Nephron (organoid): ENCODE results near the gene RAD18.

ENCODE experiments used
- H3K27ac Mint-ChIP-seq, 3 experiments: 2 replicates each; pipeline ENCODE4 v1.8.0; 2020; ENCODE audit warnings: mixed read lengths in 3 of 3, mild to moderate bottlenecking in 2 of 3, moderate library complexity in 1 of 3
- H3K27me3 Mint-ChIP-seq: 2 replicates; pipeline ENCODE4 v1.8.0; 2021; ENCODE audit warnings: low read depth, mild to moderate bottlenecking, moderate library complexity, mixed read lengths
- H3K36me3 Mint-ChIP-seq: 2 replicates; pipeline ENCODE4 v1.8.0; 2020; ENCODE audit warnings: low read depth, mixed read lengths
- H3K4me1 Mint-ChIP-seq: 2 replicates; pipeline ENCODE4 v1.8.0; 2020; ENCODE audit warnings: mixed read lengths
- H3K4me3 Mint-ChIP-seq, 3 experiments: 2 replicates each; pipeline ENCODE4 v1.8.0; 2020; ENCODE audit warnings: mild to moderate bottlenecking in 3 of 3, mixed read lengths in 3 of 3, moderate library complexity in 2 of 3
- H3K9me3 Mint-ChIP-seq: 2 replicates; pipeline ENCODE4 v1.8.0; 2020; ENCODE audit warnings: mixed read lengths
- TF ChIP-seq, protein P1 (sequence below), 3 experiments: fragments of 200-600 bp; sonication (generic); IDR thresholded peaks; one replicate each; pipeline ENCODE4 v1.5.0; 2021; ENCODE audit warnings: antibody characterized with exemption in 3 of 3; ENCODE audit not compliant: unreplicated experiment in 3 of 3

The RAD18 gene

DNA sequence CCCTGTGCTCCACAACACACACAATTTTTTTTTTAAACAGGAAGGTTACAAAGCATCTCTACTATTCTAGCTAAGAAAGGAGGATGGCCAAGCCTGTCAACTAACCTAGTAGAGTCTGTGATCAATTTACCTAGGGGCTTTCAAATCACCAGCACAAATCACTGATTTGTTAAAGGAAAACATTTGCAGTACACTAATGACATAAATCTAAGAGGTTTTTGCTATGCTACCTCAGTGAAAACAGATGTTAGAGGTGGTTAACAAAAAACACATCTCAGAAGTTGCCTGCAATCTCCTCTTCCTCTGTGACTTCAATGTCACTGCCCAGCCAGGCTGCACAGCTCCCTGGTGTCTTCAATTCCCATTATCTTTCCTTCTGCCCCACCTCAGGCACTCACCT is 72.0 kb downstream of the RAD18 start:
- Mint-ChIP-seq H3K4me3 (no peak overlapping the region), H3K27ac (no peak overlapping the region), H3K9me3 (no peaks in the 10 kb centered on the region), H3K4me1 (peaks cover 29% of the 10 kb centered on the region), H3K36me3 (peaks cover 10% of the 10 kb centered on the region), H3K27me3 (no peaks in the 10 kb centered on the region)
- TF ChIP-seq, protein P1, sequence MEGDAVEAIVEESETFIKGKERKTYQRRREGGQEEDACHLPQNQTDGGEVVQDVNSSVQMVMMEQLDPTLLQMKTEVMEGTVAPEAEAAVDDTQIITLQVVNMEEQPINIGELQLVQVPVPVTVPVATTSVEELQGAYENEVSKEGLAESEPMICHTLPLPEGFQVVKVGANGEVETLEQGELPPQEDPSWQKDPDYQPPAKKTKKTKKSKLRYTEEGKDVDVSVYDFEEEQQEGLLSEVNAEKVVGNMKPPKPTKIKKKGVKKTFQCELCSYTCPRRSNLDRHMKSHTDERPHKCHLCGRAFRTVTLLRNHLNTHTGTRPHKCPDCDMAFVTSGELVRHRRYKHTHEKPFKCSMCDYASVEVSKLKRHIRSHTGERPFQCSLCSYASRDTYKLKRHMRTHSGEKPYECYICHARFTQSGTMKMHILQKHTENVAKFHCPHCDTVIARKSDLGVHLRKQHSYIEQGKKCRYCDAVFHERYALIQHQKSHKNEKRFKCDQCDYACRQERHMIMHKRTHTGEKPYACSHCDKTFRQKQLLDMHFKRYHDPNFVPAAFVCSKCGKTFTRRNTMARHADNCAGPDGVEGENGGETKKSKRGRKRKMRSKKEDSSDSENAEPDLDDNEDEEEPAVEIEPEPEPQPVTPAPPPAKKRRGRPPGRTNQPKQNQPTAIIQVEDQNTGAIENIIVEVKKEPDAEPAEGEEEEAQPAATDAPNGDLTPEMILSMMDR (IDR thresholded peaks at IDR 0.05; ENCODE audit: unreplicated experiment in 3 of 3) = no peak

DNA sequence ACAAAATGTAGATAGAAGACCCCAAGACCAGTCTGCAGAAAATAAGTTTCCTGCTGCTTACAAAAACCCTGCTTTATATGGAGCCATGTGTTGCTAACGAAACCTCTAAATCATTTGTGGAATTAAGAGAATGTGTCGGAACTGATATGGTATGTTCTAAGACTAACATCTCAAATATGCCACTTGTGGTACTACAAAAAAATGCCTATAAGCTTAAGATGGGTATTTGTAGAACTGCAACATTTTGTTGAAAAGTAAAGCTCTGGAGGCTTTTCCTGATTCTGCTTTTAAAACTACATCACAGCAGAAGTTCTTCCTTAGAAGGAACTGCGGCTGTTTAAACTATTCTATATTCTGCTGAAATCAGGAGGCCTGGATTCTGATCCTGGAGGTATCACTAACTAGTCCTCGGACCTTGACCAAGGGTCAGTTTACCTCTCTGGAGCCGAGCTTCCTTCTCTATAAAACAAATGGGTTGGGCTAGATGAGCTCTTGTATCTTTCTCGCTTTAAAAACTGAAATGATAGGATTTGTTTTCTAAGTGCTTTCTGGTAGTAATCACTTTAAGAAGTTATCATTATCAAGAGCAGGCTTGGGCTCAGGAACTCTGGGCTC is 74.9 kb downstream of the RAD18 start:
- Mint-ChIP-seq H3K4me1 (peaks cover 29% of the 10 kb centered on the region), H3K9me3 (peaks cover 2% of the 10 kb centered on the region), H3K27ac (peak overlapping the region in 1 of 3 experiments; percentile 48), H3K4me3 (no peak overlapping the region), H3K27me3 (no peaks in the 10 kb centered on the region), H3K36me3 (peaks cover 25% of the 10 kb centered on the region)
- TF ChIP-seq, protein P1 (IDR thresholded peaks at IDR 0.05; ENCODE audit: unreplicated experiment in 3 of 3) = no peak

DNA sequence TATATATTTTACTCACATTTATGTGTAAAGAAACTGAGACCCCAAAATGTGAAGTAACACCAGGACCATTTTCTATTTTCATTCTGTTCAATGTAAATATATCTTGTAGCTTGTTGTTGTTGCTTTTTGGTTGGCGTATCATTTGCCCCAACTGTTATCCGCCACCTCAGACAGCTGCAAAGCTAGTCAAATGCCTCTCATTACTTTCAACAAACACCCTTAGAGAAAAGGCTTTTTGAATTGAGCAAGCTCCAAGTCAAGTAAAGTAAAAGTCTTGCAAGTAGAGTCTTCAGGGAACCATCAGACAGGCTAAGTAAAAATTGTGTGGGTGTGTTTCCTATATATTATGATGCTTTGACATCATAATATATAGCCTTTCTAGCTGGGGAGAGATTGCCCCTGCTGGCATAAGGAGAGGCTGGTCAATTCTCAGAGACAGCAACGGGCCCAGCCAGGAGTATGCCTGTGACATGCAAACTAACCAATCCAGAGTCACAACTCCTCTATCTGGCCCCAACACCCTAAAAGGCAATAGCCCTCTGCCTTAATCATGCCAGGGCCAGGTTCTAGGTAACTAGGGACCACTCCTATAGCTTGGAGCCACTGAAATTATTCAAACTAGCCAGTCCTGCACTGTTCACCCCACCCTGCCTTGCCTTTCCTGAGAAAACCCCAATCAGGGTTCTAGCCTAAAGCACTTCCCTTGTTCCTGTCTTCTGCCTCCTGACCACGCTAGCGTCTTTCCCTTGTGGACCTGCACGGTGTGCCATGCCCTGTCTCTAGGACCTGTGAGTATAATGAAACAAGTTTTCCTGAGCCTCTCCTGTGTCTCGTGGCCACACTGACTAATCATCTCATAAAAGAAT is 75.6 kb downstream of the RAD18 start:
- TF ChIP-seq, protein P1 (IDR thresholded peaks at IDR 0.05; ENCODE audit: unreplicated experiment in 3 of 3) = no peak
- peaks cover 5% of the 10 kb centered on the region for H3K9me3 Mint-ChIP-seq
- peak overlapping the region in 2 of 3 experiments; percentile 48 to 57 for H3K27ac Mint-ChIP-seq
- H3K4me3 Mint-ChIP-seq = no peak overlapping the region
- no peaks in the 10 kb centered on the region for H3K27me3 Mint-ChIP-seq
- H3K4me1 Mint-ChIP-seq = peaks cover 29% of the 10 kb centered on the region
- peaks cover 29% of the 10 kb centered on the region for H3K36me3 Mint-ChIP-seq

DNA sequence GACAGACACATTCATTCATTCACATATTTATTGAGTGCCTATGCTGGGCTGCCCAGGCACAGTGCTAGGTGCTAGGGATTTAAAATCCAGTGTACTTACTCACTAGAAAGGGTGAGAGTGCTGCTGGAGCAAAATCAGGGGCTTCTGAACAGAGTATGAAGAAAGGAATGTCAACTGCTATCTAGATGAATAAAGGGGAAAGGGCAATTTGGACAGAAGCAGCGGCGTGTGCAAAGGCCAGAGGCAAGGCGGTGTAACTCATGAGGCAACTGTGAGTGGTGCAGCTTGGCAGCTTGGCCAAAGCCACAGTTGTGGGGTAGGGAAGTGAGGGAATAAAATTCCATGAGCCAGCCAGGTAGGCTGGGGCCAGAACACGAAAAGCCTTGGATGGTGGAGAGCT is 76.7 kb downstream of the RAD18 start:
- Mint-ChIP-seq H3K4me3 (no peak overlapping the region), H3K27me3 (no peaks in the 10 kb centered on the region), H3K27ac (no peak overlapping the region), H3K36me3 (peaks cover 35% of the 10 kb centered on the region), H3K9me3 (peaks cover 5% of the 10 kb centered on the region), H3K4me1 (peaks cover 27% of the 10 kb centered on the region)
- TF ChIP-seq, protein P1 (IDR thresholded peaks at IDR 0.05; ENCODE audit: unreplicated experiment in 3 of 3) = no peak

DNA sequence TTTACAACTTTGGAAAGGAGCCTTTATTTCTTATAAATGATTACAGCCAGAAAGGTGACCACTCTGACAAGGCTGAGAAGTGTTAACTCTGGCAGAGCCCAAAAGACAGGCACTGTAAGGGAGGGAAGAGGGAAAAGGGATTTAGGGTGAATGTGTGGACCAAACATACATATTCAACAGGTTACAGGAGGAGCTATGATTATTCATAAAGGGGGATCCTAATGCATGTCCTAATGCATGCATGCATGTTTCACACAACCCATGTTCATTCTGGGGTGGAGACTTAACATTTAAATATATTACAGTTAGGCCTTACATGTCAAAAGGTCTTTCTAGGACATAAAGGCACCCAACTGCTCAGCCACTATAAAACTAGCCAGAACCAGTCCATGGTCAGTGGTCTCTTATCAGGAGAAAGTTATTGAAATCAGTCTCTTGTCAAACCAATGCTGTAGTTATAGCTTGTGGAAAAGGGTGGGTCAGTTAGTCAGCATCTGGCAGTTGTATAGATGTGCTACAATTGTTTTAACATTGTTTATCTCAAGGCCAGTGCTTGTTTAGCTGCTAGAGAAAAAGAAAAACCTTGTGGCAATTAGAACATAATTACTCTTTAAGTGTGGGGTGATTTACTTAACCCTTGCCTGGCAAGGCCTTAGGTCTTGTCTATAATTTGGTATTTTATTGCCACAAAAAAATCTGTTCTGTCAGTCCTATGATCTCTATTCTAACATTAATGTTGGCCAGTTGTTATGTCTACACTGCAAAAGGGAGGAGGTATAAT is 77.5 kb downstream of the RAD18 start:
- Mint-ChIP-seq H3K9me3 (peaks cover 5% of the 10 kb centered on the region), H3K4me3 (no peak overlapping the region), H3K27ac (no peak overlapping the region), H3K4me1 (peaks cover 25% of the 10 kb centered on the region), H3K27me3 (no peaks in the 10 kb centered on the region), H3K36me3 (peaks cover 39% of the 10 kb centered on the region)
- TF ChIP-seq, protein P1 (IDR thresholded peaks at IDR 0.05; ENCODE audit: unreplicated experiment in 3 of 3) = no peak
